HEK293 (cell line): ENCODE results near the gene TMEM244.

Experiments
- CTCF ChIA-PET: fragments of 350-600 bp; formaldehyde crosslinking; extraction: SDS; loops from one replicate; lab custom pipeline; 2021; ENCODE audit warnings: antibody characterized with exemption; lab: Yijun Ruan, JAX
- POLR2A ChIA-PET: fragments of 300-600 bp; formaldehyde crosslinking; extraction: SDS; loops from one replicate; lab custom pipeline; 2020; ENCODE audit warnings: antibody characterized with exemption, inconsistent platforms; lab: Yijun Ruan, JAX
- H3K27ac ChIP-seq: fragments of 200-500 bp; sonication (Bioruptor generic); 2 replicates; pipeline ENCODE4 v1.5.1; 2014; ENCODE audit warnings: low read depth, low read length, control low read depth, inconsistent platforms; ENCODE audit errors: extremely low read depth
- H3K36me3 ChIP-seq, 2 experiments: fragments of 200-500 bp in 1 of 2; sonication (Bioruptor generic) in 1 of 2; 1 replicate in 1 of 2; 2 replicates in 1 of 2; pipeline ENCODE4 v1.5.1; 2014 to 2017; ENCODE audit warnings: inconsistent platforms in 2 of 2, low read length in 2 of 2; ENCODE audit not compliant: control insufficient read depth in 2 of 2, insufficient read depth in 1 of 2
- H3K4me1 ChIP-seq: fragments of 200-500 bp; sonication (Bioruptor generic); 2 replicates; pipeline ENCODE4 v1.5.1; 2014; ENCODE audit warnings: mild to moderate bottlenecking, low read length, inconsistent platforms; ENCODE audit not compliant: control insufficient read depth, insufficient read depth
- H3K4me3 ChIP-seq: 2 replicates; pipeline ENCODE4 v1.5.1; 2011; ENCODE audit warnings: low read depth, mild to moderate bottlenecking, control low read depth, low read length, moderate library complexity
- H3K9me3 ChIP-seq: fragments of 200-500 bp; sonication (Bioruptor generic); 2 replicates; pipeline ENCODE4 v1.5.1; 2014; ENCODE audit warnings: low read depth, low read length, inconsistent platforms; ENCODE audit not compliant: control insufficient read depth, insufficient read depth
- ATF2 ChIP-seq: fragments of 450-650 bp; formaldehyde crosslinking; IDR thresholded peaks from 2 replicates; pipeline ENCODE4 v1.5.1; 2016; ENCODE audit warnings: missing biosample characterization, missing genetic modification characterization, low read depth
- BCL11B ChIP-seq: fragments of 450-650 bp; formaldehyde crosslinking; IDR thresholded peaks from 2 replicates; pipeline ENCODE4 v1.5.1; 2016; ENCODE audit warnings: low read depth, missing biosample characterization, missing genetic modification characterization
- KLF10 ChIP-seq: fragments of 450-650 bp; IDR thresholded peaks from 2 replicates; pipeline ENCODE4 v1.5.1; 2018; ENCODE audit warnings: missing biosample characterization, mild to moderate bottlenecking, missing genetic modification characterization
- KLF16 ChIP-seq: fragments of 450-650 bp; formaldehyde crosslinking; IDR thresholded peaks from 2 replicates; pipeline ENCODE4 v1.5.1; 2017; ENCODE audit warnings: missing biosample characterization, missing genetic modification characterization
- KLF8 ChIP-seq: fragments of 450-650 bp; formaldehyde crosslinking; IDR thresholded peaks from 2 replicates; pipeline ENCODE4 v1.5.1; 2016; ENCODE audit warnings: missing biosample characterization, missing genetic modification characterization
- REPIN1 ChIP-seq: fragments of 450-650 bp; formaldehyde crosslinking; IDR thresholded peaks from 2 replicates; pipeline ENCODE4 v1.5.1; 2017; ENCODE audit warnings: missing biosample characterization, missing genetic modification characterization, low read depth
- REST ChIP-seq: fragments of 450-650 bp; formaldehyde crosslinking; IDR thresholded peaks from 2 replicates; pipeline ENCODE4 v1.5.1; 2016; ENCODE audit warnings: missing biosample characterization, missing genetic modification characterization
- SCRT2 ChIP-seq: fragments of 450-650 bp; formaldehyde crosslinking; IDR thresholded peaks from 2 replicates; pipeline ENCODE4 v1.5.1; 2016; ENCODE audit warnings: missing biosample characterization, missing genetic modification characterization
- SP3 ChIP-seq: fragments of 450-650 bp; formaldehyde crosslinking; IDR thresholded peaks from 2 replicates; pipeline ENCODE4 v1.5.1; 2016; ENCODE audit warnings: missing biosample characterization, missing genetic modification characterization
- ZNF140 ChIP-seq: fragments of 450-650 bp; formaldehyde crosslinking; IDR thresholded peaks from 2 replicates; pipeline ENCODE4 v1.5.1; 2016; ENCODE audit warnings: missing biosample characterization, missing genetic modification characterization
- ZNF280D ChIP-seq: fragments of 450-650 bp; formaldehyde crosslinking; IDR thresholded peaks from 2 replicates; pipeline ENCODE4 v1.5.1; 2016; ENCODE audit warnings: missing biosample characterization, missing genetic modification characterization
- ZNF292 ChIP-seq: fragments of 450-650 bp; formaldehyde crosslinking; IDR thresholded peaks from 2 replicates; pipeline ENCODE4 v1.5.1; 2016; ENCODE audit warnings: low read depth, missing biosample characterization, missing genetic modification characterization, borderline replicate concordance
- ZNF529 ChIP-seq: fragments of 450-650 bp; formaldehyde crosslinking; IDR thresholded peaks from 2 replicates; pipeline ENCODE4 v1.5.1; 2017; ENCODE audit warnings: missing genetic modification characterization, missing biosample characterization; ENCODE audit not compliant: insufficient replicate concordance
- ZNF549 ChIP-seq: fragments of 450-650 bp; IDR thresholded peaks from 2 replicates; pipeline ENCODE4 v1.5.1; 2018; ENCODE audit warnings: missing biosample characterization, missing genetic modification characterization, mild to moderate bottlenecking, inconsistent platforms, moderate library complexity
- ZNF558 ChIP-seq: fragments of 450-650 bp; formaldehyde crosslinking; IDR thresholded peaks from 2 replicates; pipeline ENCODE4 v1.5.1; 2016; ENCODE audit warnings: missing biosample characterization, missing genetic modification characterization
- ZNF600 ChIP-seq: fragments of 450-650 bp; formaldehyde crosslinking; IDR thresholded peaks from 2 replicates; pipeline ENCODE4 v1.5.1; 2016; ENCODE audit warnings: missing biosample characterization, missing genetic modification characterization
- ZNF621 ChIP-seq: fragments of 450-650 bp; formaldehyde crosslinking; IDR thresholded peaks from 2 replicates; pipeline ENCODE4 v1.5.1; 2017; ENCODE audit warnings: missing biosample characterization, missing genetic modification characterization
- ZNF645 ChIP-seq: fragments of 450-650 bp; formaldehyde crosslinking; IDR thresholded peaks from 2 replicates; pipeline ENCODE4; 2016; ENCODE audit warnings: missing biosample characterization, missing genetic modification characterization
- ZNF785 ChIP-seq: fragments of 450-650 bp; formaldehyde crosslinking; IDR thresholded peaks from 2 replicates; pipeline ENCODE4 v1.5.1; 2016; ENCODE audit warnings: missing biosample characterization, missing genetic modification characterization
- ZNF830 ChIP-seq: fragments of 450-650 bp; IDR thresholded peaks from 2 replicates; pipeline ENCODE4 v1.5.0; 2018; ENCODE audit warnings: missing biosample characterization, missing genetic modification characterization, low read depth, mild to moderate bottlenecking, moderate library complexity

Gene TMEM244

GRCh38 chr6:129865013-129865412 lies 3.9 kb upstream of the TMEM244 start:
- H3K36me3 ChIP-seq, result no peaks in the 10 kb centered on the region
- H3K9me3 ChIP-seq, result no peaks in the 10 kb centered on the region
- no peak overlapping the region for H3K4me3 ChIP-seq
- no peaks in the 10 kb centered on the region for H3K4me1 ChIP-seq
- CTCF ChIA-PET, result interaction anchor here (0.9 kb wide), 1 partner anchor 104 kb away, joined by 3 read pairs; no protein-coding TSS in a partner anchor
- TF ChIP-seq ZNF549 (tag by site-specific recombination) (peak; percentile 97), ZNF529 (tag by site-specific recombination) (no peak)
- POLR2A ChIA-PET, result no interaction called here
- H3K27ac ChIP-seq, result no peak overlapping the region

- Histone ChIP-seq H3K4me3 (no peak overlapping the region), H3K27ac (no peak overlapping the region), H3K4me1 (no peaks in the 10 kb centered on the region), H3K36me3 (no peaks in the 10 kb centered on the region), H3K9me3 (no peaks in the 10 kb centered on the region)
- ChIA-PET CTCF (no interaction called here), POLR2A (no interaction called here)
- TF ChIP-seq ZNF830 (tag by site-specific recombination) (no peak), ZNF785 (no peak), REST (no peak), ZNF558 (tag by site-specific recombination) (no peak), ZNF600 (tag by site-specific recombination) (no peak), SCRT2 (no peak), ATF2 (tag by site-specific recombination) (no peak), REPIN1 (tag by site-specific recombination) (no peak), ZNF621 (tag by site-specific recombination) (no peak), SP3 (no peak)
Observed at GRCh38 chr6:129863664-129864063, 2.5 kb upstream of the TMEM244 start.

- no peaks in the 10 kb centered on the region for H3K36me3 ChIP-seq
- ChIA-PET POLR2A (interaction anchor here (0.9 kb wide), 1 partner anchor 10 kb away, joined by 3 read pairs; no protein-coding TSS in a partner anchor), CTCF (interaction anchor here (0.6 to 1.5 kb wide), 2 partner anchors 10 to 28 kb away, joined by 3 to 6 read pairs; no protein-coding TSS in a partner anchor)
- H3K9me3 ChIP-seq, result no peaks in the 10 kb centered on the region
- H3K27ac ChIP-seq, result no peak overlapping the region
- H3K4me1 ChIP-seq, result no peaks in the 10 kb centered on the region
- no peak overlapping the region for H3K4me3 ChIP-seq
- TF ChIP-seq KLF16 (tag by site-specific recombination) (no peak), ZNF280D (no peak), ZNF645 (tag by site-specific recombination) (no peak), BCL11B (no peak), KLF8 (tag by site-specific recombination) (no peak), ZNF292 (tag by site-specific recombination) (no peak), KLF10 (tag by site-specific recombination) (no peak), ZNF140 (tag by site-specific recombination) (no peak)
Observed at GRCh38 chr6:129859524-129859923, 1.6 kb downstream of the TMEM244 start.
